Vagina (tissue), 2 donors: Measurements from ENCODE around the gene PLEKHA6. TPM values are rescaled to one million over a fixed set of nuclear protein-coding genes. Genes with fewer than 3 reads are reported as not detected.

ENCODE experiments used
- DNase-seq, 2 donors: peaks; one replicate each; pipeline ENCODE4 v3.0.0-alpha.2; 2017; ENCODE audit errors: extremely low spot score in 2 of 2
- H3K27ac ChIP-seq: fragments of 200-600 bp; sonication (generic); one replicate; pipeline ENCODE4 v1.5.1; 2019
- H3K27me3 ChIP-seq: fragments of 200-600 bp; sonication (generic); one replicate; pipeline ENCODE4 v1.5.1; 2019
- H3K36me3 ChIP-seq, 2 donors: fragments of 200-600 bp; sonication (generic); one replicate each; pipeline ENCODE4 v1.5.1; 2017 to 2019
- H3K4me1 ChIP-seq: fragments of 200-600 bp; sonication (generic); one replicate; pipeline ENCODE4 v1.5.1; 2019
- H3K4me3 ChIP-seq, 2 donors: fragments of 200-600 bp; sonication (generic); 1 replicate in 1 of 2; 2 replicates in 1 of 2; pipeline ENCODE4 v1.5.1; 2016 to 2019
- H3K9me3 ChIP-seq: fragments of 200-600 bp; sonication (generic); one replicate; pipeline ENCODE4 v1.5.1; 2019
- POLR2A ChIP-seq, 2 donors: fragments of 450-650 bp; IDR thresholded peaks; one replicate each; pipeline ENCODE4 v1.6.1; 2017; ENCODE audit warnings: antibody characterized with exemption in 2 of 2, mild to moderate bottlenecking in 2 of 2, moderate library complexity in 2 of 2
- POLR2AphosphoS5 ChIP-seq, 2 donors: sonication (generic); formaldehyde crosslinking; IDR thresholded peaks; one replicate each; pipeline ENCODE4 v1.9.0; 2017; ENCODE audit warnings: antibody characterized with exemption in 2 of 2, mild to moderate bottlenecking in 2 of 2, low read depth in 1 of 2; ENCODE audit not compliant: insufficient read depth in 1 of 2
- intact Hi-C: fragments of 100-400 bp; cut with DNase I; formaldehyde crosslinking; loops from one replicate; pipeline ENCODE4 v1.15.1; 2023
- total RNA-seq: library from RNA; depleted of rRNA; stranded (reverse); fragments of >200 nt; gene quantifications from one replicate; pipeline ENCODE4 v1.2.3, GENCODE V29; 2016
- TF ChIP-seq, protein P1 (sequence below), 3 experiments: fragments of 450-650 bp in 2 of 3; fragments of 200-600 bp in 1 of 3; sonication (generic) in 1 of 3; IDR thresholded peaks; one replicate each; pipeline ENCODE4 v1.5.1; 2017 to 2019; ENCODE audit warnings: antibody characterized with exemption in 3 of 3, mild to moderate bottlenecking in 2 of 3, moderate library complexity in 2 of 3

The PLEKHA6 gene
- total RNA-seq, 1 donor from 2014 or later = 15.0 TPM

DNA sequence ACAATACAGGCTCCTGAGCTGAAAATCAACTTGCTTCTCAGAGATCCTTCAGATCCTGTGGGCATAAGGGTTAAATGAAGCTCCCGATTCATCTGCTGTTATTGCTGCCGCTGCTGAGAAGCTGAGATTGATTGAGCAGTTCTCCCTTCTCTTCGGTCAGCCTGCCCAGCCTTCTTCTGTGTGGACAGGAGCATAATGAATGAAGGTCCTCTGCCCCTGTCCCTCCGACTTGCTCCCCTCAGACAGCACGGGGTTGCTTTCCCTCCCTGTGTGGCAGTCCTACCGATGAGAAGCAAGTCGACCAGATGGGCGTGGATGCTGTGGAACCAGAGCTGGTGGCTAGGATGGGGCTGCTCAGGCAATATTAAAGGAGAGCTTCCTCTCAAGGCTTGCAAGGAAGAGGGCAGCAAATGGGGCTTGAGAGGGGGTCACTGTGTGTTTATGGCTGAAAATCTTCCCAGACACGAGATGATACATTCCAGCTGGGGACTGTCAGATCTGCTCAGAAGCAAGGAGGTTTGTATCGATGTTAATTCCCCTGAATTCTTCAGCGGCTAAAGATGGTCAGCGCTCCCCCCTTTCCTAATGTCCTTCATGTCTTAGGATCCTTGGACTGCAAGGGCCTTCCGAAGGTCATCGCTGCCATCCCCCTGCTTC, 82.0 kb downstream of the PLEKHA6 start:
- intact Hi-C loops = no loop called here
- H3K9me3 ChIP-seq = no peaks in the 10 kb centered on the region
- DNase-seq = no peak
- no peak overlapping the region for H3K27ac ChIP-seq
- no peaks in the 10 kb centered on the region for H3K27me3 ChIP-seq
- no peaks in the 10 kb centered on the region for H3K36me3 ChIP-seq
- H3K4me1 ChIP-seq = peaks cover 17% of the 10 kb centered on the region
- no peak overlapping the region for H3K4me3 ChIP-seq
- TF ChIP-seq POLR2AphosphoS5 (IDR thresholded peaks at IDR 0.05; ENCODE audit: insufficient read depth in 1 of 2, low read depth in 1 of 2) (no peak), POLR2A (IDR thresholded peaks at IDR 0.05) (no peak)
- TF ChIP-seq, protein P1, sequence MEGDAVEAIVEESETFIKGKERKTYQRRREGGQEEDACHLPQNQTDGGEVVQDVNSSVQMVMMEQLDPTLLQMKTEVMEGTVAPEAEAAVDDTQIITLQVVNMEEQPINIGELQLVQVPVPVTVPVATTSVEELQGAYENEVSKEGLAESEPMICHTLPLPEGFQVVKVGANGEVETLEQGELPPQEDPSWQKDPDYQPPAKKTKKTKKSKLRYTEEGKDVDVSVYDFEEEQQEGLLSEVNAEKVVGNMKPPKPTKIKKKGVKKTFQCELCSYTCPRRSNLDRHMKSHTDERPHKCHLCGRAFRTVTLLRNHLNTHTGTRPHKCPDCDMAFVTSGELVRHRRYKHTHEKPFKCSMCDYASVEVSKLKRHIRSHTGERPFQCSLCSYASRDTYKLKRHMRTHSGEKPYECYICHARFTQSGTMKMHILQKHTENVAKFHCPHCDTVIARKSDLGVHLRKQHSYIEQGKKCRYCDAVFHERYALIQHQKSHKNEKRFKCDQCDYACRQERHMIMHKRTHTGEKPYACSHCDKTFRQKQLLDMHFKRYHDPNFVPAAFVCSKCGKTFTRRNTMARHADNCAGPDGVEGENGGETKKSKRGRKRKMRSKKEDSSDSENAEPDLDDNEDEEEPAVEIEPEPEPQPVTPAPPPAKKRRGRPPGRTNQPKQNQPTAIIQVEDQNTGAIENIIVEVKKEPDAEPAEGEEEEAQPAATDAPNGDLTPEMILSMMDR (IDR thresholded peaks at IDR 0.05) = no peak

DNA sequence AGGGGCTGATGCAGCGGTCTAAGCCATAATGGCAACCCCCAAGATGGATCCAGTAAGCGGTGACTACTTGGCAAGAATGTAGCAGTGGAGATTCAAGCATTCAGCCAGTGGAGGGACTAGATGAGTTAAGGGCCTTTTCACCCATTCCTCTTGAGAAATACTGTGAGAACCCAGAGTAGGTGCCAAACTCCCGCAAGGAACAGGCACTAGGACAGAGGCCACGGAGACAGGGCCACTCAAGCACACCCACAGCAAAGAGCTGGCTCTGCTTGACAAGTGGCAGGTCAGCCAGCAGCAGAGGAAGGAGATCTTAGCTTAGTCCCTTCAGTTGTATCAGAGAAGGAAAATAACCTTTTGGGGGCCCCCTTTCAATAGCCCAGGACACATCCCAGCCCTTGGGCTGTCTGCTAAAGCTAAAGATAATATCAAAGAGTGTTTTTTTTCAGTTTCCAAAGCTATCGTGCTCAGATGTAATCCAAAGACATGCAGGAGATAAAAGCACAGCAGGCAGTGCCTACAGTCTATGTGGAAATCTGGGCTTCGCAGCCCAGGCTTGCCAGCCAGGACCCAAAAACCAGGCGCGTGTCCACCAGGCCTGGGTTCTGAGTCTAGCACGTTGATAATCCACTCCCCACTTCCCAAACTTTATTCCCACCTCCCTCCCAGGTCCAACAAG, 83.9 kb downstream of the PLEKHA6 start:
- no peaks in the 10 kb centered on the region for H3K36me3 ChIP-seq
- H3K9me3 ChIP-seq = no peaks in the 10 kb centered on the region
- H3K27ac ChIP-seq = no peak overlapping the region

DNA sequence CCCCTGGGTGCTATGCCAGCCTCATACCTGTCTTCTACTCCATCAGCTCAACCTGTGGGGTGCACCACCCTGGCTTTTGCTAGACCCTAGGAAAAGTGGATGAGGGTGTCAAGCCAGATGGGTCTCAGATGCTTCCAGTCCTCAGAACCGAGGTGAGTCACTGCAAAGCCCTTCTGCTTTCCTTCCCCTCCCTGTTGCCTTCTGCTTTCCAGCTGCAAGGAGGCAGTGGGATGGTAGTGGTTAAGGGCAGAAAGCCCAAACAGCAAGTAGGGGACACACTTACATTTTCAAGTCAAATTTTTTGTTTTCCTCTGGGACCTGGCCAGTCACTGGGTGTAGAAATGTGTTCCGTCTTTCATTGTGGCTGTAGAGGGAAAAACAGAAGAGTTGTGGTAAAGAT, 85.3 kb downstream of the PLEKHA6 start:
- H3K36me3 ChIP-seq = no peaks in the 10 kb centered on the region
- no peak for DNase-seq
- no peak for TF ChIP-seq POLR2A (IDR thresholded peaks at IDR 0.05)
- no peak for TF ChIP-seq POLR2AphosphoS5 (IDR thresholded peaks at IDR 0.05; ENCODE audit: insufficient read depth in 1 of 2, low read depth in 1 of 2)
- TF ChIP-seq, protein P1 (IDR thresholded peaks at IDR 0.05) = no peak

More for the DNA sequence above, 83.9 kb downstream of the PLEKHA6 start:
- Histone ChIP-seq H3K4me3 (no peak overlapping the region), H3K4me1 (peaks cover 7% of the 10 kb centered on the region), H3K27me3 (no peaks in the 10 kb centered on the region)
- no peak for DNase-seq
- intact Hi-C loops = no loop called here
- TF ChIP-seq, protein P1 (IDR thresholded peaks at IDR 0.05) = no peak
- no peak for TF ChIP-seq POLR2AphosphoS5 (IDR thresholded peaks at IDR 0.05; ENCODE audit: insufficient read depth in 1 of 2, low read depth in 1 of 2)
- no peak for TF ChIP-seq POLR2A (IDR thresholded peaks at IDR 0.05)

DNA sequence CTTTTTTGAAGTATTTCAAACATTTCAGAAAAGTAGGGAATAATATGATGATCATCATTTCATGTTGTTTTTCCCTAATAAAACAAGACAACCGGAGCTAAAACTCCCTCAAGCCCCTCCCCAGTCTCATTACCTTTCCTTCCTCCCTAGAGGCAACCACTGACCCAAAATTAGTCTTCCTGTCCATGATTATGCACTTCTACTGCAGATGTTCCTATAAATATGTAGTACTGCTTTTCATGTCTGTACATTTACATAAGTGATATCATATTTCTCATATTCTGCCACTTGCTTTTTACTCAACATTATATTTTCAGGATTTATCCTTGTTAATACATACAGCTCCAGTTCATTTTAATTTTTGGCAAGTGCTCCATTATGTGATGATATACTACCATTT, 87.2 kb downstream of the PLEKHA6 start:
- no peak for DNase-seq
- Histone ChIP-seq H3K9me3 (no peaks in the 10 kb centered on the region), H3K27me3 (no peaks in the 10 kb centered on the region), H3K4me1 (no peaks in the 10 kb centered on the region), H3K4me3 (no peak overlapping the region), H3K36me3 (no peaks in the 10 kb centered on the region), H3K27ac (no peak overlapping the region)
- TF ChIP-seq, protein P1 (IDR thresholded peaks at IDR 0.05) = no peak
- TF ChIP-seq POLR2A (IDR thresholded peaks at IDR 0.05) (no peak), POLR2AphosphoS5 (IDR thresholded peaks at IDR 0.05; ENCODE audit: insufficient read depth in 1 of 2, low read depth in 1 of 2) (no peak)
- intact Hi-C loops = no loop called here

More for the DNA sequence above, 85.3 kb downstream of the PLEKHA6 start:
- intact Hi-C loops = no loop called here
- Histone ChIP-seq H3K4me1 (peaks cover 7% of the 10 kb centered on the region), H3K9me3 (no peaks in the 10 kb centered on the region), H3K27me3 (no peaks in the 10 kb centered on the region), H3K27ac (no peak overlapping the region), H3K4me3 (no peak overlapping the region)

DNA sequence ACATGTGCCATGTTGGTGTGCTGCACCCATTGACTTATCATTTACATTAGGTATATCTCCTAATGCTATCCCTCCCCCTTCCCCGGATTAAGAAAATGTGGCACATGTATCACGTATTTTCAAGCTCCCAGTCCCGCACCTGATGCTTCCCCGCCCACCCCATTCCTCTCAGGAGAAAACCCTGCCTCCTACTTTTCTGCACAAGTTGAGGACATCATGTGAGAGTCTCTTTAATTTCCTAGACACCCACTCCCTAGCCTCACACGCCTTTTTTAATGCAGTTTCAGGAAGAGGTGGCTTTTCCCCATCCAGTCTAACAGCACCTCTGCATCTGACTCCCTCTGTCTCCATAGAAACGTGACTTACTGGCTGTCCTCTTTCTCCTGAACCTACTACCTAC, 87.8 kb downstream of the PLEKHA6 start:
- no peak for DNase-seq
- H3K36me3 ChIP-seq = no peaks in the 10 kb centered on the region
- no peaks in the 10 kb centered on the region for H3K27me3 ChIP-seq

More for the DNA sequence above, 87.8 kb downstream of the PLEKHA6 start:
- intact Hi-C loops = no loop called here
- no peak overlapping the region for H3K27ac ChIP-seq
- no peaks in the 10 kb centered on the region for H3K4me1 ChIP-seq
- TF ChIP-seq POLR2A (IDR thresholded peaks at IDR 0.05) (no peak), POLR2AphosphoS5 (IDR thresholded peaks at IDR 0.05; ENCODE audit: insufficient read depth in 1 of 2, low read depth in 1 of 2) (no peak)
- TF ChIP-seq, protein P1 (IDR thresholded peaks at IDR 0.05) = no peak
- no peaks in the 10 kb centered on the region for H3K9me3 ChIP-seq
- no peak overlapping the region for H3K4me3 ChIP-seq
